NOMO-1 treated with DMSO at 0.1 percent for 48 hours (cell line): ENCODE results near the gene RAB44.

ENCODE experiments used
- DNase-seq: peaks from one replicate; lab custom pipeline; 2025; ENCODE audit not compliant: unreplicated experiment; lab: John Stamatoyannopoulos, UW

The RAB44 gene

GRCh38 chr6:36668591-36668990, 29.0 kb upstream of the RAB44 start:
- DNase-seq: no peak

GRCh38 chr6:36669002-36669401, 28.6 kb upstream of the RAB44 start:
- no peak for DNase-seq

GRCh38 chr6:36670271-36670670, 27.4 kb upstream of the RAB44 start:
- no peak for DNase-seq

GRCh38 chr6:36671687-36672375, 25.8 kb upstream of the RAB44 start:
- no peak for DNase-seq

- DNase-seq: no peak
Observed at GRCh38 chr6:36673882-36674281, 23.7 kb upstream of the RAB44 start.

DNA sequence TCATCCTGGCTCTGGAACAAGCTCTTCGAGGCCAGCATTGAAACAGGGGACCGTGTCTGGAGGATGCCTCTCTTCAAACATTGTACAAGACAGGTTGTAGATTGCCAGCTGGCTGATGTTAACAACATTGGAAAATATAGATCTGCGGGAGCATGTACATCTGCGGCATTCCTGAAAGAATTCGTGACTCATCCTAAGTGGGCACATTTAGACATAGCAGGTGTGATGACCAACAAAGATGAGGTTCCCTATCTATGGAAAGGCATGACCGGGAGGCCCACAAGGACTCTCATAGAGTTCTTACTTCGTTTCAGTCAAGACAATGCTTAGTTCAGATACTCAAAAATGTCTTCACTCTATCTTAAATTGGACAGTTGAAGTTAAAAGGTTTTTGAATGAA, 22.7 kb upstream of the RAB44 start:
- DNase-seq: no peak

GRCh38 chr6:36676141-36677058, 21.2 kb upstream of the RAB44 start:
- no peak for DNase-seq

DNA sequence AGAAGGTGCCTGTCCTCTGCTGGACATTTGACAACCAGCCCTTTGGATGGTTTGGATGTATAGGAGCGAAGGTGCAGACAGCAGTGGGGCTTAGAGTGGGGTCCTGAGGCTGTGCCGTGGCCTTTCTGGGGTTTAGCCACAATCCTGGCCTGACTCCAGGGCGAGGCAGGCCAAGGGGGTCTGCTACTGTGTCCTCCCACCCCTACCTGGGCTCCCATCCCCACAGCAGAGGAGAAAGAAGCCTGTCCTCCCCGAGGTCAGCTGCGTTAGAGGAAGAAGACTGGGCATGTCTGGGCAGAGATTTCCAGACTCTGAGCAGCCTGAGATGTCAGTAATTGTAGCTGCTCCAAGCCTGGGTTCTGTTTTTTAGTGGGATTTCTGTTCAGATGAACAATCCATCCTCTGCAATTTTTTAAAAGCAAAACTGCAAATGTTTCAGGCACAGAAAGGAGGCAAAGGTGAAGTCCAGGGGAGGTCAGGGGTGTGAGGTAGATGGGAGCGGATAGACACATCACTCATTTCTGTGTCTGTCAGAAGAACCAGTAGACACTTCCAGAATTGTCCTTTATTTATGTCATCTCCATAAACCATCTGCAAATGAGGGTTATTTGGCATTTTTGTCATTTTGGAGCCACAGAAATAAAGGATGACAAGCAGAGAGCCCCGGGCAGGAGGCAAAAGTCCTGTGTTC, 20.4 kb upstream of the RAB44 start:
- DNase-seq: no peak

DNA sequence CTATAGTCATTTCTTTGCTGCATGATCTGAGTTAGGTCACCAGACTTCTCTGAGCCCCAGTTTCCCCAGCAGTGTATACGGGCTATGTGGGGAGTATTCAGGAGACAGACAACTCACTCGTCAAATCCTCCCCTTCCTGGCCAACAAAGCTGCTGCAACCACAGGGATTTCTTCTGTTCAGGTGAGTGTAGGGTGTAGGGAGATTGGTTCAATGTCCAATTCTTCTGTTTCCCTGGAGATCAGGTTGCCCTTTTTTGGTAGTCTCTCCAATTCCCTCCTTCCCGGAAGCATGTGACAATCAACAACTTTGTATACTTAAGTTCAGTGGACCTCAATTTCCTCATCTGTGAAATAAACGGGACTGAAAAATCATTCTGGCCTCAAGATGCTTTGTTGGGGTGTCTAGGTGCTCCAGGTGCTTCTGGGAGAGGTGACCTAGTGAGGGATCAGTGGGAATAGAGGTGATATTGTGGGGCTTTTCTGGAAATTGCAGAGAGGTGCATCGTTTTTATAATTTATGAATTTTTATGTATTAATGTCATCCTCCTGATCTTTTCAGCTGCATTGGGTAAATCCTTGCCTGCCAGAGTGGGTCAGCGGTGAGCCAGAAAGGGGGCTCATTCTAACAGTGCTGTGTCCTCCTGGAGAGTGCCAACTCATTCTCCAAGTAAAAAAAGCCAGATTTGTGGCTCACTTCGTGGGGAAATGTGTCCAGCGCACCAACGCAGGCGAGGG, 19.7 kb upstream of the RAB44 start:
- DNase-seq: no peak

DNA sequence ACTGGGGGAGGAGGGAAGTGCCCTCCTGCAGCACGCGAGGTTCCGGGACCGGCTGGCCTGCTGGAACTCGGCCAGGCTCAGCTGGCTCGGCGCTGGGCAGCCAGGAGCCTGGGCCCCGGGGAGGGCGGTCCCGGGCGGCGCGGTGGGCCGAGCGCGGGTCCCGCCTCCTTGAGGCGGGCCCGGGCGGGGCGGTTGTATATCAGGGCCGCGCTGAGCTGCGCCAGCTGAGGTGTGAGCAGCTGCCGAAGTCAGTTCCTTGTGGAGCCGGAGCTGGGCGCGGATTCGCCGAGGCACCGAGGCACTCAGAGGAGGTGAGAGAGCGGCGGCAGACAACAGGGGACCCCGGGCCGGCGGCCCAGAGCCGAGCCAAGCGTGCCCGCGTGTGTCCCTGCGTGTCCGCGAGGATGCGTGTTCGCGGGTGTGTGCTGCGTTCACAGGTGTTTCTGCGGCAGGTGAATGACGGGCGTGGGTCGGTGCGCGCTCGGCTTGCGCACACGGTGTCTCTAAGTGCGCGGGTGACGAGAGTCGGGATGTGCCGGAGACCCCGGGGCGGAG, 19.1 kb upstream of the RAB44 start, which contains the start of gene CDKN1A:
CDKN1A (plus strand) TSS at position 227 of the 555 bp plus-strand sequence. CDS start 5,388 bp downstream, outside the sequence.
- DNase-seq: peak; percentile 82

DNA sequence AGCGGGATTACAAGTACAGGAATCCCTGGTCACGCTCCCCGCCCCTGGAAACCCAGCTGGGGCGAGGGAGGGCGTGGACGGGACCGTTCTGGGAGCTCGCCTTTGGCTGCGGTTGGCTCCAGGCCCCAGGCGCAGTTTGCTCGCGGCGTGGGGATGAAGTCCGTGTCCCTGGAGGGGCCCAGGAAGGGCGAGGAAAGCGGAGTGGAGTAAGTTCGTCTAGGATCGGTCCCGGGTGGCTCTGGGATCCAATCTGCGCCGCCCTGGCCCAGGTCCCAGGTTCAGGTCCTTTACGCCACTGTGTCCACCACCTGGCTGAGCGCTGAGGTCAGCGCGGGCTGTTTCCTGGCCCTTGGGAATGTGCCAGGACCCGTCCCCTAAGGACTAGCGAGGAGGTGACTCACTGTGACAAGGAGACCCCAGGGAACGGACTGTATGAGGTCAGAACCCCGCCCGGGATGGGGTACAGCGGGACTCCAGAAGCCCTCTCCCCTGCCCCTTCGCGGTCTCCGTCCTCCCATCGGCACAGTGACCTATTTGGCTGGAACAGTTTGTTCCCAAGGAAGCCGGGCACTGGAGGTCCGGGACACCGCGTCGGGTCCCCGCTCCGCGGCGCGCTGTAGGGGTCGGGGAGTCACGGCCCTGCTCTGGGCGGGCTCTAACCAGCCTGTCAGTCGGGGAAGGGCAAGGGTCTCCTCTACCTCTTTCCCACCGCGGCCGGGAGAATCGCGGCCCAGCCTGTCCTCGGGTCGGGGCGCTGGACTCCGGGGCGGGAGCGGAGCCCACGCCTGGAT, 18.4 kb upstream of the RAB44 start:
- DNase-seq: no peak

DNA sequence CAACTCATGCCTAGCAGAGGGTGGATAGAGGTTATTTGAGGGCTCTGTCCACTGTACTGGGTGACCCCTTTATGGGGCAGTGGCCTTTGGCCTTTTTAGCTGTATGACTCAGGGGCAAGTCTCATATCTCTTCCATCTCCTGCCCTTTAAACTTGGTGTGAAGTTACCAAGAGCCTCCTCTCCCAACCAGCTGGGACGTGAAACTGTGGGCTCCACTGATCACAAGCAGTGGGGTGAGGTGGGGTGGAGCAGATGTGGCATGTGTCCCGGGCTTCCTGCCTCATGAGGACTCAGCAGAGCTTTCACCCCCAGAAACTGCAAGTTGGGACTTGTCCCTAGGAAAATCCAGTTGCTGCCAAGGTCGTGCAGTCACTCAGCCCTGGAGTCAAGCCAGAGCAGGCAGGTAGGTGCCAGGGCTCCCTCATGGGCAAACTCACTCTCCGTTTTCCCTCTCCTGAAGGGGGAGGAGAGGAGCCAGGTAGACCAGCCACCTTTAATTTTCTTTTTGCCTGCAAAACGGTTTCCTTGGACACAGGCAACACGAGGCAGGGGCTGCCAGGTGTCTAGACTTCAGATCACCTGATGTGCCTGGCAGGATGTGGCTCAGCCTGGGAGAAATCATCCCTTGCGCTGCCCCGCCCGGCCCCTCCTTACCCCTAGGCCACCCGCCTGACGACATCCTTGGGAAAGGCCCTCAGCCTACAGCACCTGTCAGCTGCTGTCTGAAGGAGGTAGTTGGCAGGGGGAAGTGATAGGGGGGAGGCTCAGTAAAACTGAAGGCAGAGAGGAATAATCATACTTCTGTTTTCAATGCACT, 15.1 kb upstream of the RAB44 start:
- DNase-seq: peak; percentile 68

- no peak for DNase-seq
Observed at GRCh38 chr6:36683145-36683655, 14.4 kb upstream of the RAB44 start.

DNA sequence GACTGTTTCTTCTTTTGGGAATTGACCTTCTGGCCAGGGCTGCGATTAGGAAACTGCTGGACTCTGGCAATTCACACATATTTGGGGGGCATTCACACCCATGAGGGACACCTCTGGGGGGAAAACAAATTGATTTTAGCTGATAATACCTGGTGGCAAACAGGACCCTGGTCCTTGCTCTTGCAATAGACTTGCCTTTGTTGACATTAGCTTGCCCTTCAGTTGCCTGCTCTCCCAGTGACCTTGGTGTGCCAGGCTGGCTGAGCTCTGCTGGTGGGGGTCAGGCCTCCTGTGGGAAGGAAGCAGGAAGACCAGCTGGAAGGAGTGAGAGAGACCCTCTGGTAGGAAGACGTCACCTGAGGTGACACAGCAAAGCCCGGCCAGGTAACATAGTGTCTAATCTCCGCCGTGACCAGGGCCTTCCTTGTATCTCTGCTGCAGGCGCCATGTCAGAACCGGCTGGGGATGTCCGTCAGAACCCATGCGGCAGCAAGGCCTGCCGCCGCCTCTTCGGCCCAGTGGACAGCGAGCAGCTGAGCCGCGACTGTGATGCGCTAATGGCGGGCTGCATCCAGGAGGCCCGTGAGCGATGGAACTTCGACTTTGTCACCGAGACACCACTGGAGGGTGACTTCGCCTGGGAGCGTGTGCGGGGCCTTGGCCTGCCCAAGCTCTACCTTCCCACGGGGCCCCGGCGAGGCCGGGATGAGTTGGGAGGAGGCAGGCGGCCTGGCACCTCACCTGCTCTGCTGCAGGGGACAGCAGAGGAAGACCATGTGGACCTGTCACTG, 13.8 kb upstream of the RAB44 start:
- no peak for DNase-seq

DNA sequence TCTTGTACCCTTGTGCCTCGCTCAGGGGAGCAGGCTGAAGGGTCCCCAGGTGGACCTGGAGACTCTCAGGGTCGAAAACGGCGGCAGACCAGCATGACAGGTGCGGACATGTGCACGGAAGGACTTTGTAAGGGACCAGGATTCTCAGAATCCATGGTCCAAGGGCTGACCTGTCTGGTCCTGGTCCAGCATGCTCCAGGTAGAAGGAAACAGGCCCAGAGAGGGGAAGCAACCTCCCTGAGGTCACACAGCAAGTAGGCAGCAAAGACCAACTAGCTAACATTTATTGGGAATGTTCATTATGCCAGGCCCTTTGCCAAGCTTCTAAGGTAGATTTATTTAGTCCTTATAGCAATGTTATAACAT, 13.2 kb upstream of the RAB44 start:
- DNase-seq: no peak

DNA sequence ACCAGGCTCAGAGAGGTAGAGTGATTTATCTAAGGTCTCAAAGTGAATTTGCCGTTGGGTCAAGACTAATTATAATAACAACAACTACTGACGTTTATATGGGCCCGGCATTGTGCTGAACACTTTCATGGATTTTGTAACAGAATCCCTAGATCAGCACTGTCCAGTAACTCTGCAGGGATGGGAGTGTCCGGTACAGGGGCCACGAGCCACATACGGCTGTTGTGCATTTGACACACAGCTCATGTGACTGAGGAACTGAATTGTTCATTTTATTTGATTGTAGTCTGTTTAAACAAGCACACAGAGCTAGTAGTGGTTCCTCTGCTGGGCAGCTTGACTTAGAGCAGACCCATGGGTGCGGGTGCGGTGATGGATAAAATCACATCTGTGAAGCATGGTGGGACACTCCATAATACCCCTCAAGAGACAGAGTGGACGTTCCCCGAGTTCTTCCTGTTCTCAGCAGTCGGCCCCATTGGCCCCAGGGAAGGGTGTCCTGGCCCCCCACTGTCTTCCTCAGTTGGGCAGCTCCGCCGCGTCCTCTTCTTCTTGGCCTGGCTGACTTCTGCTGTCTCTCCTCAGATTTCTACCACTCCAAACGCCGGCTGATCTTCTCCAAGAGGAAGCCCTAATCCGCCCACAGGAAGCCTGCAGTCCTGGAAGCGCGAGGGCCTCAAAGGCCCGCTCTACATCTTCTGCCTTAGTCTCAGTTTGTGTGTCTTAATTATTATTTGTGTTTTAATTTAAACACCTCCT, 12.3 kb upstream of the RAB44 start:
- no peak for DNase-seq

DNA sequence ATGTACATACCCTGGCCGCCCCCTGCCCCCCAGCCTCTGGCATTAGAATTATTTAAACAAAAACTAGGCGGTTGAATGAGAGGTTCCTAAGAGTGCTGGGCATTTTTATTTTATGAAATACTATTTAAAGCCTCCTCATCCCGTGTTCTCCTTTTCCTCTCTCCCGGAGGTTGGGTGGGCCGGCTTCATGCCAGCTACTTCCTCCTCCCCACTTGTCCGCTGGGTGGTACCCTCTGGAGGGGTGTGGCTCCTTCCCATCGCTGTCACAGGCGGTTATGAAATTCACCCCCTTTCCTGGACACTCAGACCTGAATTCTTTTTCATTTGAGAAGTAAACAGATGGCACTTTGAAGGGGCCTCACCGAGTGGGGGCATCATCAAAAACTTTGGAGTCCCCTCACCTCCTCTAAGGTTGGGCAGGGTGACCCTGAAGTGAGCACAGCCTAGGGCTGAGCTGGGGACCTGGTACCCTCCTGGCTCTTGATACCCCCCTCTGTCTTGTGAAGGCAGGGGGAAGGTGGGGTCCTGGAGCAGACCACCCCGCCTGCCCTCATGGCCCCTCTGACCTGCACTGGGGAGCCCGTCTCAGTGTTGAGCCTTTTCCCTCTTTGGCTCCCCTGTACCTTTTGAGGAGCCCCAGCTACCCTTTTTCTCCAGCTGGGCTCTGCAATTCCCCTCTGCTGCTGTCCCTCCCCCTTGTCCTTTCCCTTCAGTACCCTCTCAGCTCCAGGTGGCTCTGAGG, 11.5 kb upstream of the RAB44 start:
- peak; percentile 36 for DNase-seq
